Mammary epithelial cell (primary cell): ENCODE measurements around the gene RASSF4.

Source experiments
- EZH2 ChIP-seq: IDR thresholded peaks from 2 replicates; pipeline ENCODE4 v1.6.1; 2012; ENCODE audit warnings: low read length, inconsistent platforms, borderline replicate concordance
- TF ChIP-seq, protein P1 (sequence below), 2 donors: IDR thresholded peaks in 1 of 2; conservative IDR thresholded peaks in 1 of 2; 2 replicates each; pipeline ENCODE4 v1.5.1; 2011 to 2012; ENCODE audit warnings: inconsistent platforms in 2 of 2, low read length in 2 of 2, mild to moderate bottlenecking in 2 of 2, control low read depth in 1 of 2, low read depth in 1 of 2; ENCODE audit not compliant: insufficient read depth in 1 of 2; ENCODE audit errors: extremely low read depth in 1 of 2

DNA sequence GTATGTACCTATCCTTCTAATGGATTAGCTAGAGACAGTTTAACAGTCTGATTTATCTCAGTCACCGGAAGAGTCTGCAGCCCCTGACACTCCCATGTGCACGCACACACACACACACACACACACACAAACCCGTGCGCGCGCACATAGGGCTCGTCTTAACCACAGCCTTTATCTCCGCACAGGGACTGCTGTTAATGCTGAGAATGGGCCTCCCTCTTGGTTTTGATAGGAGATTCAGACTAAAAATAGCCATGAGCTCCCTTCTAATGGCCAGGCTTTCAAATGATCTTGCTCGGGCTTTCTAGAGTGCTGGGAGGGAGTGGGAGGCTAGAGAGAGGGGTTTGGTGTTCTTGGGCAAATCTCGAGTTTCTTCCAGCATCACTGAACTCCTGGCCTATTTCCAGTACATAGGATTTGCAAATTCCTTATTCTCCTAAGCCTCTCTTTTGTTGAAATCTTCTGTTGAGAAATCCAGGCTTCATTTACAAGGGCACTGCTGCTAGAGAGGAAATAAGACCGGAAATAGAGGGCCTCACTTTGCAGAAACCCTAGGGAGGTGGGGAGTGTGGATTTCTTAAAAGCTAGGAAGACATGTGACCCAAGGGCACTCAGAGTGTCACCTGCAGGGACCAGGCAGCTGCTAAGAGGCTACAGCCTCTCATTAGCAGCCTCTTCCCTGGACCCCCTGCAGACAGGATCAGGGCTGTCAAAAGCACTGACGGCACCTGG lies 46.1 kb upstream of the RASSF4 start:
- no peak for TF ChIP-seq EZH2
- TF ChIP-seq, protein P1, sequence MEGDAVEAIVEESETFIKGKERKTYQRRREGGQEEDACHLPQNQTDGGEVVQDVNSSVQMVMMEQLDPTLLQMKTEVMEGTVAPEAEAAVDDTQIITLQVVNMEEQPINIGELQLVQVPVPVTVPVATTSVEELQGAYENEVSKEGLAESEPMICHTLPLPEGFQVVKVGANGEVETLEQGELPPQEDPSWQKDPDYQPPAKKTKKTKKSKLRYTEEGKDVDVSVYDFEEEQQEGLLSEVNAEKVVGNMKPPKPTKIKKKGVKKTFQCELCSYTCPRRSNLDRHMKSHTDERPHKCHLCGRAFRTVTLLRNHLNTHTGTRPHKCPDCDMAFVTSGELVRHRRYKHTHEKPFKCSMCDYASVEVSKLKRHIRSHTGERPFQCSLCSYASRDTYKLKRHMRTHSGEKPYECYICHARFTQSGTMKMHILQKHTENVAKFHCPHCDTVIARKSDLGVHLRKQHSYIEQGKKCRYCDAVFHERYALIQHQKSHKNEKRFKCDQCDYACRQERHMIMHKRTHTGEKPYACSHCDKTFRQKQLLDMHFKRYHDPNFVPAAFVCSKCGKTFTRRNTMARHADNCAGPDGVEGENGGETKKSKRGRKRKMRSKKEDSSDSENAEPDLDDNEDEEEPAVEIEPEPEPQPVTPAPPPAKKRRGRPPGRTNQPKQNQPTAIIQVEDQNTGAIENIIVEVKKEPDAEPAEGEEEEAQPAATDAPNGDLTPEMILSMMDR (conservative IDR thresholded peaks at IDR 0.05 in 1 of 2, IDR thresholded peaks at IDR 0.05 in 1 of 2; ENCODE audit: extremely low read depth in 1 of 2, insufficient read depth in 1 of 2, low read depth in 1 of 2, low read length in 2 of 2) = no peak
